ENCODE data around the gene PPP3R2.

PPP3R2 gene, protein sequence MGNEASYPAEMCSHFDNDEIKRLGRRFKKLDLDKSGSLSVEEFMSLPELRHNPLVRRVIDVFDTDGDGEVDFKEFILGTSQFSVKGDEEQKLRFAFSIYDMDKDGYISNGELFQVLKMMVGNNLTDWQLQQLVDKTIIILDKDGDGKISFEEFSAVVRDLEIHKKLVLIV
- long read RNA-seq: 0 reads

DNA sequence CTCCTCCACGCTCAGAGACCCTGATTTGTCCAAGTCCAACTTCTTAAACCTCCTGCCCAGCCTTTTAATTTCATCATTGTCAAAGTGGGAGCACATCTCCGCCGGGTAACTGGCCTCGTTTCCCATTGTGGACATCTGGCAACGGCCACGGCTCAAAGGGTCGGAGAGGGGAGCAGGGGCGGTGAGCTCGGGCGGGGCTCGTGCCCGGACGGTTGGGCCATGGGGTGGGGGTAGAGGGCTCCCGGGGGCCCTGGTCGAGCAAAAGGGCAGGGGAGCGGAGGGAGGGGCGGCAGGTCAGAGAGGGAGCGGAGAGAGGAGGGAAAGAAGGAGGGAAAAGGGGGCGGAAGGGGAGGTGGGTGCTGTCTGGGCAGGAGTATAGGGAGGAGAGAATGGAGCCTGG, at the start of gene PPP3R2:
PPP3R2 (minus strand) TSS at position 174 of the 400 bp plus-strand sequence; CDS start at position 126, 48 bp downstream.
- no peak within 1 kb of the TSS for H3K4me3 ChIP-seq (replicated peaks; ENCODE audit: insufficient read depth, low read length)
- H3K27ac ChIP-seq (replicated peaks): no peak within 1 kb of the TSS
- no peak for DNase-seq (ENCODE audit: low read depth in 1 of 2, low spot score in 1 of 2)
- no peak for TF ChIP-seq SPI1 (IDR thresholded peaks at IDR 0.05; ENCODE audit: borderline replicate concordance, low read depth)
- TF ChIP-seq, protein P1, sequence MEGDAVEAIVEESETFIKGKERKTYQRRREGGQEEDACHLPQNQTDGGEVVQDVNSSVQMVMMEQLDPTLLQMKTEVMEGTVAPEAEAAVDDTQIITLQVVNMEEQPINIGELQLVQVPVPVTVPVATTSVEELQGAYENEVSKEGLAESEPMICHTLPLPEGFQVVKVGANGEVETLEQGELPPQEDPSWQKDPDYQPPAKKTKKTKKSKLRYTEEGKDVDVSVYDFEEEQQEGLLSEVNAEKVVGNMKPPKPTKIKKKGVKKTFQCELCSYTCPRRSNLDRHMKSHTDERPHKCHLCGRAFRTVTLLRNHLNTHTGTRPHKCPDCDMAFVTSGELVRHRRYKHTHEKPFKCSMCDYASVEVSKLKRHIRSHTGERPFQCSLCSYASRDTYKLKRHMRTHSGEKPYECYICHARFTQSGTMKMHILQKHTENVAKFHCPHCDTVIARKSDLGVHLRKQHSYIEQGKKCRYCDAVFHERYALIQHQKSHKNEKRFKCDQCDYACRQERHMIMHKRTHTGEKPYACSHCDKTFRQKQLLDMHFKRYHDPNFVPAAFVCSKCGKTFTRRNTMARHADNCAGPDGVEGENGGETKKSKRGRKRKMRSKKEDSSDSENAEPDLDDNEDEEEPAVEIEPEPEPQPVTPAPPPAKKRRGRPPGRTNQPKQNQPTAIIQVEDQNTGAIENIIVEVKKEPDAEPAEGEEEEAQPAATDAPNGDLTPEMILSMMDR (IDR thresholded peaks at IDR 0.05; ENCODE audit: insufficient read depth, low read length): no peak
- TF ChIP-seq GABPA (IDR thresholded peaks at IDR 0.05; ENCODE audit: low read depth): no peak
- TF ChIP-seq, protein P2, sequence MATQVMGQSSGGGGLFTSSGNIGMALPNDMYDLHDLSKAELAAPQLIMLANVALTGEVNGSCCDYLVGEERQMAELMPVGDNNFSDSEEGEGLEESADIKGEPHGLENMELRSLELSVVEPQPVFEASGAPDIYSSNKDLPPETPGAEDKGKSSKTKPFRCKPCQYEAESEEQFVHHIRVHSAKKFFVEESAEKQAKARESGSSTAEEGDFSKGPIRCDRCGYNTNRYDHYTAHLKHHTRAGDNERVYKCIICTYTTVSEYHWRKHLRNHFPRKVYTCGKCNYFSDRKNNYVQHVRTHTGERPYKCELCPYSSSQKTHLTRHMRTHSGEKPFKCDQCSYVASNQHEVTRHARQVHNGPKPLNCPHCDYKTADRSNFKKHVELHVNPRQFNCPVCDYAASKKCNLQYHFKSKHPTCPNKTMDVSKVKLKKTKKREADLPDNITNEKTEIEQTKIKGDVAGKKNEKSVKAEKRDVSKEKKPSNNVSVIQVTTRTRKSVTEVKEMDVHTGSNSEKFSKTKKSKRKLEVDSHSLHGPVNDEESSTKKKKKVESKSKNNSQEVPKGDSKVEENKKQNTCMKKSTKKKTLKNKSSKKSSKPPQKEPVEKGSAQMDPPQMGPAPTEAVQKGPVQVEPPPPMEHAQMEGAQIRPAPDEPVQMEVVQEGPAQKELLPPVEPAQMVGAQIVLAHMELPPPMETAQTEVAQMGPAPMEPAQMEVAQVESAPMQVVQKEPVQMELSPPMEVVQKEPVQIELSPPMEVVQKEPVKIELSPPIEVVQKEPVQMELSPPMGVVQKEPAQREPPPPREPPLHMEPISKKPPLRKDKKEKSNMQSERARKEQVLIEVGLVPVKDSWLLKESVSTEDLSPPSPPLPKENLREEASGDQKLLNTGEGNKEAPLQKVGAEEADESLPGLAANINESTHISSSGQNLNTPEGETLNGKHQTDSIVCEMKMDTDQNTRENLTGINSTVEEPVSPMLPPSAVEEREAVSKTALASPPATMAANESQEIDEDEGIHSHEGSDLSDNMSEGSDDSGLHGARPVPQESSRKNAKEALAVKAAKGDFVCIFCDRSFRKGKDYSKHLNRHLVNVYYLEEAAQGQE (IDR thresholded peaks at IDR 0.05; ENCODE audit: insufficient replicate concordance, low read depth): no peak
- no peak for TF ChIP-seq POLR2AphosphoS5 (IDR thresholded peaks at IDR 0.05; ENCODE audit: low read depth)
- no peaks in the 10 kb centered on the region for H3K27me3 ChIP-seq (ENCODE audit: insufficient read depth, poor library complexity, severe bottlenecking)

DNA sequence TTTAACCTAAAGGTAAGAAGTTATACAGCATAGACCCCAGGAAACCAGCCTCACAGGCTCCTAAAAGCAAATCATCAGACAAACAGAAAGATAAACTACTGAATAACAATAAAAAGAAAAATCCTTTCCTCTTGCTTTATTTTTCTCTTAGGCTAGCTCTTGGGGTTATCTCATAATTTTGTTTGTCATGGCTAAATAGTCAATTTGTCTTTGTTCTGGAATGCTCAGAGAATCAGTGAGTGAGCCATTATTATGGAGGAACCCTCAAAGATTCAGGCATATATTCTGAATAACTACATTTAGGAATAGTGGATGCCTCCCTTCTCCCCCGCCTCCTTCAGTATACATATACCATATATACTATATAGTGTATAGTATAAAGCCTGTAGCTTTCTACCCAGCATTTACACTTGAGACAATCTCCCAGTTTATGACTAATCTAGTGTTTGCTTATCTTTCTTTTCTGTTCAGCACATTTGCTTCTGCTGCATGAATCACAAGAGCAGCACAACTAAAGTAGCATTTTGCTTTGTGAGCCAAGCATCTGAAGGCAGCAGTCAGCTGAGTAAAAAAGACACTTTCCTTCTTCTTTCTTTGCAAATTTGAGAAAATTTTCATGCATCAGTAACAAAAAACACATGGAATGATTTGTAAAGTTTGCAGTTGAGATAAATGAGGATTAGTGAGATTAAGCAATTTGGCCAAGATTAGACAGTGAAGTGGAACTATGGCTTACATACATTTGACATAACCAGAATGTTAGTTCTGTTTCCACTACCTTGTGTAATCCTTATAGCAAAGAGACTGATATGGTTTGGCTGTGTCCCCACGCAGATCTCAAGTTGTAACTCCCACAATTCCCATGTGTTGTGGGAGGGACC, 45.3 kb upstream of the PPP3R2 start:
- DNase-seq (ENCODE audit: low read depth in 1 of 2, low spot score in 1 of 2): no peak
- H3K27ac ChIP-seq (replicated peaks): no peak overlapping the region
- TF ChIP-seq, protein P2 (IDR thresholded peaks at IDR 0.05; ENCODE audit: insufficient replicate concordance, low read depth): no peak
- TF ChIP-seq GABPA (IDR thresholded peaks at IDR 0.05; ENCODE audit: low read depth) (no peak), SPI1 (IDR thresholded peaks at IDR 0.05; ENCODE audit: borderline replicate concordance, low read depth) (no peak), POLR2AphosphoS5 (IDR thresholded peaks at IDR 0.05; ENCODE audit: low read depth) (no peak)
- TF ChIP-seq, protein P1 (IDR thresholded peaks at IDR 0.05; ENCODE audit: insufficient read depth, low read length): no peak
- H3K27me3 ChIP-seq (ENCODE audit: insufficient read depth, poor library complexity, severe bottlenecking): peaks cover 2% of the 10 kb centered on the region
- no peak overlapping the region for H3K4me3 ChIP-seq (replicated peaks; ENCODE audit: insufficient read depth, low read length)

DNA sequence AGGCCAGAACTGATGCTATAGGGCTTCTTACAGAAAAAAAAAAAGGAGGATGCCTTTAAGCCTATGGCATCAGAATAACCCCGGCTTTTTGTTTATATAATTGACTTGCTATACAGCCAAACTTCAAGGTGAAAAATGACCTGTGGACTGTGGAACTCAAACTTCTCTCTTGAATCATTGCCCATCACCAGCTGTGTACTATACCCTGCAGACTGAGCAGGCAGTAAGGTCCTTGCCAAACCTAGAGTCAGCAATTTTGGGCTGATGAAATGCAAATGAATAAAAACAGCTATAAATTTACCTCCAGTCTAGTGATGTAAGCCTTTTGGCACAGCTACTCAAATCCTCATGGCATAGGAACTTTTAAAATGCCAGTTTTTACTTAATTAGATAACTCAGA, 44.5 kb upstream of the PPP3R2 start:
- no peak for DNase-seq (ENCODE audit: low read depth in 1 of 2, low spot score in 1 of 2)
- Histone ChIP-seq H3K27me3 (ENCODE audit: insufficient read depth, poor library complexity, severe bottlenecking) (peaks cover 2% of the 10 kb centered on the region), H3K27ac (replicated peaks) (no peak overlapping the region), H3K4me3 (replicated peaks; ENCODE audit: insufficient read depth, low read length) (no peak overlapping the region)
- TF ChIP-seq SPI1 (IDR thresholded peaks at IDR 0.05; ENCODE audit: borderline replicate concordance, low read depth): no peak

DNA sequence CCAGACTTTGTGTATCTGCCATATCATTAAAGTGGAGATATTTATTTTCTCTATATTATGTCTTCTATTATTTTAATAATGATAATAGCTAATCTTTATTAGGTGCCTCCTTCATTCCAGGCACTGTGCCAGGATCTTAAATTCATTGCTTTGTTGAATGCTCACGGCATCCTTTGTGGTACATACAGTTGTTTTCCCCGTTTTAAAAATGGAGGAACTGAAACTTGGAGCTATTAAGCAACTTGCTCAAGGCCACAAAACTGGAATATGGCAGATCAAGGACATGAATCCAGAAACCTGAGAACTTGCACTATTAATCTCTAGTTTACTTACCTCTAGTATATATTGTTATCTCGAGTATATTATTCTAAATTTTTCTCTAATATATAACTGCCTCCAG, 41.5 kb upstream of the PPP3R2 start:
- Histone ChIP-seq H3K27me3 (ENCODE audit: insufficient read depth, poor library complexity, severe bottlenecking) (no peaks in the 10 kb centered on the region), H3K27ac (replicated peaks) (no peak overlapping the region)
- no peak for DNase-seq (ENCODE audit: low read depth in 1 of 2, low spot score in 1 of 2)

More for the DNA sequence above, 41.5 kb upstream of the PPP3R2 start:
- no peak overlapping the region for H3K4me3 ChIP-seq (replicated peaks; ENCODE audit: insufficient read depth, low read length)
- no peak for TF ChIP-seq GABPA (IDR thresholded peaks at IDR 0.05; ENCODE audit: low read depth)
- TF ChIP-seq SPI1 (IDR thresholded peaks at IDR 0.05; ENCODE audit: borderline replicate concordance, low read depth): no peak
- TF ChIP-seq POLR2AphosphoS5 (IDR thresholded peaks at IDR 0.05; ENCODE audit: low read depth): no peak
- TF ChIP-seq, protein P2 (IDR thresholded peaks at IDR 0.05; ENCODE audit: insufficient replicate concordance, low read depth): no peak
- TF ChIP-seq, protein P1 (IDR thresholded peaks at IDR 0.05; ENCODE audit: insufficient read depth, low read length): no peak
